GM12878 (cell line): ENCODE data around the gene ANGEL1. TPM values are rescaled to one million over a fixed set of nuclear protein-coding genes. Genes with fewer than 3 reads are reported as not detected.

ENCODE experiments used
- ATAC-seq: fragments of 200-7000 bp; cut with Tn5 transposase; 3 replicates; pipeline ENCODE4 v1.9.1; 2020; ENCODE audit warnings: mild to moderate bottlenecking, moderate library complexity
- BruUV-seq: library from RNA; stranded (reverse); fragments of 400-500 nt; replicated peaks from 2 replicates; lab custom pipeline; 2021; lab: Mats Ljungman, UMichigan
- CTCF ChIA-PET: fragments of 300-600 bp; sonication (Branson Sonifier 250); formaldehyde crosslinking; extraction: SDS; loops from one replicate; lab custom pipeline; 2021; ENCODE audit warnings: inconsistent platforms; lab: Yijun Ruan, JAX
- POLR2A ChIA-PET: fragments of 350-600 bp; formaldehyde crosslinking; extraction: SDS; loops from one replicate; lab custom pipeline; 2021; ENCODE audit warnings: inconsistent platforms; lab: Charles Lee
- RAD21 ChIA-PET: fragments of 300-600 bp; sonication (Branson Sonifier 250); formaldehyde crosslinking; loops from one replicate; lab custom pipeline; 2023; ENCODE audit warnings: antibody characterized with exemption; ENCODE audit not compliant: unreplicated experiment; lab: Charles Lee
- SMC1A ChIA-PET: fragments of 300-600 bp; sonication (Branson Sonifier 250); formaldehyde crosslinking; loops from one replicate; lab custom pipeline; 2023; ENCODE audit not compliant: unreplicated experiment, uncharacterized antibody; lab: Charles Lee
- DNase-seq: peaks from one replicate; pipeline ENCODE4 v3.0.0-alpha.2; 2011; ENCODE audit warnings: low read depth, low spot score
- FAIRE-seq: peaks from 3 replicates; lab custom pipeline; 2011; peaks lifted over from hg19 to GRCh38; lab: Jason Lieb, UNC
- H2AFZ ChIP-seq: 2 replicates; pipeline ENCODE4 v1.6.0; 2011; ENCODE audit warnings: low read depth, low read length, control low read depth; ENCODE audit not compliant: control insufficient read depth
- H3K27ac ChIP-seq: 2 replicates; pipeline ENCODE4 v1.5.1; 2011; ENCODE audit warnings: control low read depth; ENCODE audit not compliant: control insufficient read depth, insufficient read depth
- H3K27me3 ChIP-seq, 2 experiments: replicated peaks in 1 of 2; 2 replicates each; pipeline versions ENCODE4 v1.6.0 to v1.6.1; 2011; ENCODE audit warnings: low read length in 1 of 2; ENCODE audit not compliant: control insufficient read depth in 2 of 2, insufficient read depth in 2 of 2
- H3K36me3 ChIP-seq, 2 experiments: 2 replicates each; pipeline ENCODE4 v1.5.1; 2011; ENCODE audit warnings: low read length in 1 of 2; ENCODE audit not compliant: control insufficient read depth in 2 of 2, insufficient read depth in 2 of 2
- H3K4me1 ChIP-seq: 2 replicates; pipeline ENCODE4 v1.6.1; 2011; ENCODE audit warnings: mild to moderate bottlenecking, low read length, moderate library complexity, mixed read lengths; ENCODE audit not compliant: control insufficient read depth, insufficient read depth
- H3K4me2 ChIP-seq: 2 replicates; pipeline ENCODE4 v1.6.0; 2011; ENCODE audit warnings: control low read depth; ENCODE audit not compliant: control insufficient read depth, insufficient read depth
- H3K4me3 ChIP-seq: fragments of 200-600 bp; sonication (generic); 2 replicates; pipeline ENCODE4 v1.5.1; 2016
- H3K79me2 ChIP-seq: 2 replicates; pipeline ENCODE4 v1.6.0; 2011; ENCODE audit warnings: low read length; ENCODE audit not compliant: control insufficient read depth, insufficient read depth
- H3K9ac ChIP-seq: 2 replicates; pipeline ENCODE4 v1.8.0; 2011; ENCODE audit warnings: low read length, control low read depth, mixed read lengths; ENCODE audit not compliant: control insufficient read depth, insufficient read depth
- H3K9me3 ChIP-seq: replicated peaks from 3 replicates; pipeline ENCODE4 v1.5.1; 2011; ENCODE audit warnings: mild to moderate bottlenecking, low read length; ENCODE audit not compliant: control insufficient read depth, insufficient read depth
- H4K20me1 ChIP-seq: 2 replicates; pipeline ENCODE4 v1.6.0; 2011; ENCODE audit not compliant: control insufficient read depth, insufficient read depth
- CHD2 ChIP-seq: IDR thresholded peaks from 2 replicates; pipeline ENCODE4 v1.6.1; 2011; ENCODE audit warnings: low read depth, low read length, improper control_type of control experiment, borderline replicate concordance
- EGR1 ChIP-seq, 2 experiments: IDR thresholded peaks; 1 replicate in 1 of 2; 2 replicates in 1 of 2; pipeline ENCODE4 v1.6.1; 2011 to 2012; ENCODE audit warnings: low read depth in 2 of 2, low read length in 2 of 2, borderline replicate concordance in 1 of 2, mild to moderate bottlenecking in 1 of 2, moderate library complexity in 1 of 2
- EZH2 ChIP-seq: IDR thresholded peaks from 2 replicates; pipeline ENCODE4 v1.6.1; 2012; ENCODE audit warnings: low read depth, mild to moderate bottlenecking, control low read depth, inconsistent platforms, low read length, borderline replicate concordance; ENCODE audit not compliant: control insufficient read depth
- PAX8 ChIP-seq: fragments of 450-650 bp; IDR thresholded peaks from 2 replicates; pipeline ENCODE4 v1.6.1; 2017; ENCODE audit warnings: mild to moderate bottlenecking, moderate library complexity
- POLR2A ChIP-seq: IDR thresholded peaks from 2 replicates; pipeline ENCODE4 v1.6.1; 2011; ENCODE audit warnings: low read depth, mild to moderate bottlenecking, low read length
- SIX5 ChIP-seq: IDR thresholded peaks from 2 replicates; pipeline ENCODE4 v1.6.1; 2011; ENCODE audit warnings: mild to moderate bottlenecking, low read depth, low read length, moderate library complexity; ENCODE audit not compliant: severe bottlenecking
- SKIL ChIP-seq: fragments of 450-650 bp; IDR thresholded peaks from 2 replicates; pipeline ENCODE4 v1.6.1; 2017; ENCODE audit warnings: mild to moderate bottlenecking, low read depth, inconsistent platforms; ENCODE audit not compliant: poor library complexity, severe bottlenecking
- TAF1 ChIP-seq: IDR thresholded peaks from 2 replicates; pipeline ENCODE4 v1.6.1; 2011; ENCODE audit warnings: mild to moderate bottlenecking, low read depth, low read length, borderline replicate concordance
- ZSCAN29 ChIP-seq: fragments of 450-650 bp; IDR thresholded peaks from 2 replicates; pipeline ENCODE4 v1.6.1; 2017; ENCODE audit warnings: mild to moderate bottlenecking, moderate library complexity
- WGBS: methylation state at CpG from one replicate; pipeline ENCODE4 v1.1.6; 2016; ENCODE audit warnings: low lambda C conversion rate; ENCODE audit not compliant: insufficient replicate concordance, insufficient coverage; ENCODE audit errors: missing lambda C conversion rate; 5-methylcytosine and 5-hydroxymethylcytosine counted together
- in situ Hi-C: fragments of 300-500 bp; cut with MboI; formaldehyde crosslinking; loops from 9 replicates; pipeline ENCODE4 v1.14.3; 2018; ENCODE audit warnings: mixed read lengths
- intact Hi-C: fragments of 100-400 bp; cut with micrococcal nuclease; formaldehyde crosslinking; loops from one replicate; pipeline ENCODE4 v1.14.2; 2022; ENCODE audit not compliant: unreplicated experiment
- polyA plus RNA-seq, 11 experiments: library from polyadenylated mRNA; depleted of rRNA in 4 of 11; unstranded in 6 of 11; stranded (reverse) in 5 of 11; fragments of >200 nt; fragmentation: Nextera tagmentation in 4 of 11; fragmentation: Illumina TruSeq in 1 of 11; extraction: Ambion mirVana in 4 of 11; extraction: Trizol in 1 of 11; gene quantifications; 1 replicate in 1 of 11; 2 replicates in 10 of 11; pipeline versions ENCODE4 v1.2.1 to v1.2.3, GENCODE V29; 2011 to 2016; ENCODE audit warnings: inconsistent platforms in 2 of 11, missing spikeins in 2 of 11, low read depth in 1 of 11
- total RNA-seq, 4 experiments: library from RNA; depleted of rRNA in 3 of 4; stranded (reverse); fragments of >200 nt in 3 of 4; fragmentation: Illumina TruSeq in 1 of 4; extraction: Trizol in 1 of 4; gene quantifications; 2 replicates each; pipeline versions ENCODE4 v1.2.1 to v1.2.3, GENCODE V29; 2013 to 2021
- TF ChIP-seq, protein P1 (sequence below): fragments of 450-650 bp; conservative IDR thresholded peaks from 2 replicates; pipeline ENCODE4 v1.6.1; 2017; ENCODE audit warnings: mild to moderate bottlenecking, moderate library complexity

ANGEL1 gene
- total and polyA plus RNA-seq, 10 of the 15 experiments (the other 5 are each of a cell fraction or from before 2014, with no cell fraction given), result 1.7 to 29.7 (median 12.3) TPM

- ChIA-PET POLR2A (interaction anchor here (0.5 kb wide), 1 partner anchor 148 kb away, joined by 3 read pairs; no protein-coding TSS in a partner anchor), SMC1A (no interaction called here), CTCF (interaction anchor here (1.1 kb wide), 1 partner anchor 490 kb away, joined by 3 read pairs; no protein-coding TSS in a partner anchor), RAD21 (no interaction called here)
- no peaks in the 10 kb centered on the region for H4K20me1 ChIP-seq
- H3K27me3 ChIP-seq, result no peaks in the 10 kb centered on the region; a peak in 1 of 4 replicates
- no peak within 1 kb of the TSS for H3K27ac ChIP-seq
- H3K79me2 ChIP-seq, result no peaks in the 10 kb centered on the region
- H2AFZ ChIP-seq, result no peak within 1 kb of the TSS
- H3K4me2 ChIP-seq, result no peak within 1 kb of the TSS
- H3K36me3 ChIP-seq, result no peaks in the 10 kb centered on the region
- TF ChIP-seq ZSCAN29 (no peak), CHD2 (no peak), PAX8 (no peak), SIX5 (no peak), SKIL (no peak), POLR2A (no peak), EZH2 (no peak), EGR1 (IDR thresholded peaks at IDR 0.05; ENCODE audit: borderline replicate concordance in 1 of 2, low read depth in 2 of 2, low read length in 2 of 2) (no peak), TAF1 (no peak)
- TF ChIP-seq, protein P1, sequence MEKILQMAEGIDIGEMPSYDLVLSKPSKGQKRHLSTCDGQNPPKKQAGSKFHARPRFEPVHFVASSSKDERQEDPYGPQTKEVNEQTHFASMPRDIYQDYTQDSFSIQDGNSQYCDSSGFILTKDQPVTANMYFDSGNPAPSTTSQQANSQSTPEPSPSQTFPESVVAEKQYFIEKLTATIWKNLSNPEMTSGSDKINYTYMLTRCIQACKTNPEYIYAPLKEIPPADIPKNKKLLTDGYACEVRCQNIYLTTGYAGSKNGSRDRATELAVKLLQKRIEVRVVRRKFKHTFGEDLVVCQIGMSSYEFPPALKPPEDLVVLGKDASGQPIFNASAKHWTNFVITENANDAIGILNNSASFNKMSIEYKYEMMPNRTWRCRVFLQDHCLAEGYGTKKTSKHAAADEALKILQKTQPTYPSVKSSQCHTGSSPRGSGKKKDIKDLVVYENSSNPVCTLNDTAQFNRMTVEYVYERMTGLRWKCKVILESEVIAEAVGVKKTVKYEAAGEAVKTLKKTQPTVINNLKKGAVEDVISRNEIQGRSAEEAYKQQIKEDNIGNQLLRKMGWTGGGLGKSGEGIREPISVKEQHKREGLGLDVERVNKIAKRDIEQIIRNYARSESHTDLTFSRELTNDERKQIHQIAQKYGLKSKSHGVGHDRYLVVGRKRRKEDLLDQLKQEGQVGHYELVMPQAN, result no peak
- DNase-seq (no peak), FAIRE-seq (no peak), ATAC-seq (no peak)
- 53% methylated on average over 2 of the region's 2 CpGs for WGBS
- H3K9ac ChIP-seq, result no peak within 1 kb of the TSS
- no peaks in the 10 kb centered on the region for H3K9me3 ChIP-seq
- no peak within 1 kb of the TSS for H3K4me3 ChIP-seq
- no TSS peak for BruUV-seq
- intact Hi-C loops, result no loop called here
- H3K4me1 ChIP-seq, result no peaks in the 10 kb centered on the region
- in situ Hi-C loops, result no loop called here
These were observed 13.4 kb upstream of the ANGEL1 start, which contains the start of gene LRRC74A for GRCh38 chr14:76826122-76826521. LRRC74A (plus strand) TSS chr14:76826408; CDS start chr14:76826698, 290 bp downstream.
